ENCODE data around the gene ADRA2C. TPM values are rescaled to one million over a fixed set of nuclear protein-coding genes. Genes with fewer than 3 reads are reported as not detected.
A peak's percentile ranks its signal among the peaks of the same experiment; 100 is the strongest.
"Not testable (repeated sequence)": the region's sequence is repeated elsewhere in the genome, so short reads cannot be mapped to it uniquely, and the experiment has no call there.

The ADRA2C gene
- total and polyA plus RNA-seq, 2 of the 13 experiments (the other 11 are each of a cell fraction or from before 2014, with no cell fraction given): 15.4 to 69.7 TPM

- TF ChIP-seq ZBTB1 (CRISPR knock-in tag; IDR thresholded peaks at IDR 0.05; ENCODE audit: borderline replicate concordance): no peak
- no peak for TF ChIP-seq ZNF207 (IDR thresholded peaks at IDR 0.05; ENCODE audit: borderline replicate concordance)
- TF ChIP-seq RXRA (CRISPR knock-in tag; IDR thresholded peaks at IDR 0.05): no peak
- no peak for TF ChIP-seq ZNF414 (CRISPR knock-in tag; IDR thresholded peaks at IDR 0.05)
Observed at GRCh38 chr4:3814053-3814570, 47.9 kb downstream of the ADRA2C start (continued).

- H3K9ac ChIP-seq (ENCODE audit: insufficient read depth, low read depth, low read length); H3K79me2 ChIP-seq (ENCODE audit: insufficient read depth, low read length); DNase-seq (ENCODE audit: low spot score); BruUV-seq (replicated peaks); ATAC-seq; H3K36me3 ChIP-seq (replicated peaks in 1 of 2; ENCODE audit: control insufficient read depth in 1 of 2, insufficient read depth in 2 of 2, low read length in 2 of 2); intact Hi-C loops (cut with micrococcal nuclease; ENCODE audit: unreplicated experiment); H3K9me3 ChIP-seq (ENCODE audit: low read length); H3K27me3 ChIP-seq (ENCODE audit: control insufficient read depth in 1 of 2, insufficient read depth in 2 of 2, low read length in 2 of 2); H3K4me2 ChIP-seq (ENCODE audit: low read depth, low read length); H4K20me1 ChIP-seq (ENCODE audit: insufficient read depth, low read length); POLR2A ChIA-PET; in situ Hi-C loops (cut with HindIII; ENCODE audit: extremely low pct_ligation_motif_present, low pct_unique_long_range_greater_than_20kb); H3K4me3 ChIP-seq (replicated peaks in 1 of 3; ENCODE audit: insufficient read depth in 1 of 3, low read depth in 2 of 3, low read length in 3 of 3); H2AFZ ChIP-seq (ENCODE audit: low read length); CTCF ChIA-PET (ENCODE audit: low intra/inter-chr PET ratio, low total read pairs); H3K27ac ChIP-seq (ENCODE audit: extremely low read length, insufficient read depth, low read length): not testable (repeated sequence)
- H3K4me1 ChIP-seq (ENCODE audit: insufficient read depth, low read length): peaks cover 58% of the 10 kb centered on the region
- FAIRE-seq: peak; percentile 57
Observed at GRCh38 chr4:3814838-3815237, 48.7 kb downstream of the ADRA2C start.

GRCh38 chr4:3816256-3816825 is 50.2 kb downstream of the ADRA2C start:
- H4K20me1 ChIP-seq (ENCODE audit: insufficient read depth, low read length): no peaks in the 10 kb centered on the region
- no peak overlapping the region for H3K4me2 ChIP-seq (ENCODE audit: low read depth, low read length)
- DNase-seq (ENCODE audit: low spot score) (no peak), FAIRE-seq (no peak), ATAC-seq (no peak)
- peaks cover 63% of the 10 kb centered on the region for H3K4me1 ChIP-seq (ENCODE audit: insufficient read depth, low read length)
- CTCF ChIA-PET (ENCODE audit: low intra/inter-chr PET ratio, low total read pairs): no interaction called here
- H3K79me2 ChIP-seq (ENCODE audit: insufficient read depth, low read length): no peaks in the 10 kb centered on the region
- H3K27me3 ChIP-seq (ENCODE audit: control insufficient read depth in 1 of 2, insufficient read depth in 2 of 2, low read length in 2 of 2): no peaks in the 10 kb centered on the region
- no peak overlapping the region for H2AFZ ChIP-seq (ENCODE audit: low read length)
- WGBS (ENCODE audit: low lambda C conversion rate): 30% methylated on average over 5 of the region's 8 CpGs
- BruUV-seq (replicated peaks): no TSS peak
- H3K9me3 ChIP-seq (ENCODE audit: low read length): no peaks in the 10 kb centered on the region
- H3K4me3 ChIP-seq (replicated peaks in 1 of 3; ENCODE audit: insufficient read depth in 1 of 3, low read depth in 2 of 3, low read length in 3 of 3): no peak overlapping the region
- in situ Hi-C loops (cut with HindIII; ENCODE audit: extremely low pct_ligation_motif_present, low pct_unique_long_range_greater_than_20kb): no loop called here
- H3K36me3 ChIP-seq (replicated peaks in 1 of 2; ENCODE audit: control insufficient read depth in 1 of 2, insufficient read depth in 2 of 2, low read length in 2 of 2): no peaks in the 10 kb centered on the region
- POLR2A ChIA-PET: no interaction called here
- H3K27ac ChIP-seq (ENCODE audit: extremely low read length, insufficient read depth, low read length): no peak overlapping the region
- no peak for TF ChIP-seq TOPORS (CRISPR knock-in tag; IDR thresholded peaks at IDR 0.05)
- TF ChIP-seq ZFY (CRISPR knock-in tag; IDR thresholded peaks at IDR 0.05): 0 out of 2 replicates have a peak, but pooled peaks have one; percentile 18
- TF ChIP-seq ZNF687 (CRISPR knock-in tag; IDR thresholded peaks at IDR 0.05): peak; percentile 50
- no peak overlapping the region for H3K9ac ChIP-seq (ENCODE audit: insufficient read depth, low read depth, low read length)
- intact Hi-C loops (cut with micrococcal nuclease; ENCODE audit: unreplicated experiment): no loop called here

Measured in HepG2 (cell line).